SK-N-SH treated with all-trans-retinoic acid at 6 μM for 48 hours (cell line): ENCODE measurements around the gene CHP2.

Source experiments
- ATAC-seq: fragments of 200-7000 bp; cut with Tn5 transposase; 3 replicates; pipeline ENCODE4 v1.9.1; 2020; ENCODE audit warnings: mild to moderate bottlenecking, moderate library complexity
- ARNTL ChIP-seq: fragments of 450-650 bp; formaldehyde crosslinking; IDR thresholded peaks from 2 replicates; pipeline ENCODE4 v1.5.0; 2020; ENCODE audit warnings: low read depth, mild to moderate bottlenecking, moderate library complexity, borderline replicate concordance
- BACH2 ChIP-seq: fragments of 250-450 bp; sonication (Bioruptor Pico); IDR thresholded peaks from 2 replicates; pipeline ENCODE4 v1.9.0; 2021; ENCODE audit warnings: mild to moderate bottlenecking, borderline replicate concordance
- CSDC2 ChIP-seq: fragments of 250-450 bp; sonication (Bioruptor Pico); IDR thresholded peaks from 2 replicates; pipeline ENCODE4 v1.5.0; 2020; ENCODE audit warnings: mild to moderate bottlenecking, moderate library complexity
- ESRRG ChIP-seq: fragments of 250-450 bp; sonication (Bioruptor Pico); IDR thresholded peaks from 2 replicates; pipeline ENCODE4 v1.6.1; 2021; ENCODE audit warnings: mild to moderate bottlenecking
- GLIS3 ChIP-seq: fragments of 250-450 bp; sonication (Bioruptor Pico); IDR thresholded peaks from 2 replicates; pipeline ENCODE4 v1.5.0; 2020; ENCODE audit warnings: mild to moderate bottlenecking, moderate library complexity
- ISL1 ChIP-seq: fragments of 250-450 bp; sonication (Bioruptor Pico); IDR thresholded peaks from 2 replicates; pipeline ENCODE4 v2.1.2; 2022; ENCODE audit warnings: mild to moderate bottlenecking, moderate library complexity
- OSR1 ChIP-seq: fragments of 250-450 bp; sonication (Bioruptor Pico); IDR thresholded peaks from 2 replicates; pipeline ENCODE4 v1.8.0; 2022; ENCODE audit warnings: moderate library complexity, mild to moderate bottlenecking, inconsistent platforms
- RARB ChIP-seq: fragments of 250-450 bp; sonication (Bioruptor Pico); IDR thresholded peaks from 2 replicates; pipeline ENCODE4 v1.8.0; 2021; ENCODE audit warnings: mild to moderate bottlenecking, moderate library complexity
- SNAI2 ChIP-seq: fragments of 250-450 bp; sonication (Bioruptor Pico); IDR thresholded peaks from 2 replicates; pipeline ENCODE4 v1.5.0; 2020; ENCODE audit warnings: mild to moderate bottlenecking, moderate library complexity
- TCF4 ChIP-seq: fragments of 250-450 bp; sonication (Bioruptor Pico); IDR thresholded peaks from 2 replicates; pipeline ENCODE4 v1.8.0; 2021; ENCODE audit warnings: mild to moderate bottlenecking, moderate library complexity, borderline replicate concordance
- TOX ChIP-seq: fragments of 250-450 bp; sonication (Bioruptor Pico); IDR thresholded peaks from 2 replicates; pipeline ENCODE4 v1.8.0; 2021; ENCODE audit warnings: mild to moderate bottlenecking, moderate library complexity, borderline replicate concordance
- ZC3H10 ChIP-seq: fragments of 250-450 bp; sonication (Bioruptor Pico); IDR thresholded peaks from 2 replicates; pipeline ENCODE4 v1.5.1; 2021; ENCODE audit warnings: mild to moderate bottlenecking, moderate library complexity
- ZFP30 ChIP-seq: fragments of 450-650 bp; formaldehyde crosslinking; IDR thresholded peaks from 2 replicates; pipeline ENCODE4 v1.5.0; 2022; ENCODE audit warnings: mild to moderate bottlenecking, moderate library complexity
- ZNF565 ChIP-seq: fragments of 450-650 bp; formaldehyde crosslinking; conservative IDR thresholded peaks from 2 replicates; pipeline ENCODE4 v1.5.0; 2020; ENCODE audit warnings: low read depth, mild to moderate bottlenecking, moderate library complexity
- ZNF70 ChIP-seq: fragments of 450-650 bp; formaldehyde crosslinking; IDR thresholded peaks from 2 replicates; pipeline ENCODE4 v1.5.0; 2020; ENCODE audit warnings: mild to moderate bottlenecking, moderate library complexity
- ZNF8 ChIP-seq: fragments of 450-650 bp; formaldehyde crosslinking; IDR thresholded peaks from 2 replicates; pipeline ENCODE4 v1.5.0; 2020; ENCODE audit warnings: mild to moderate bottlenecking, moderate library complexity
- TF ChIP-seq, protein P1 (sequence below): fragments of 250-450 bp; sonication (Bioruptor Pico); IDR thresholded peaks from 2 replicates; pipeline ENCODE4 v1.5.1; 2020; ENCODE audit warnings: low read depth, mild to moderate bottlenecking, moderate library complexity
- TF ChIP-seq, protein P2 (sequence below): fragments of 250-450 bp; sonication (Bioruptor Pico); IDR thresholded peaks from 2 replicates; pipeline ENCODE4 v1.8.0; 2021; ENCODE audit warnings: low read depth, mild to moderate bottlenecking, moderate library complexity, borderline replicate concordance
- TF ChIP-seq, protein P3 (sequence below): fragments of 250-450 bp; sonication (Bioruptor Pico); IDR thresholded peaks from 2 replicates; pipeline ENCODE4 v1.8.0; 2020; ENCODE audit warnings: mild to moderate bottlenecking, moderate library complexity, borderline replicate concordance

CHP2 gene

DNA sequence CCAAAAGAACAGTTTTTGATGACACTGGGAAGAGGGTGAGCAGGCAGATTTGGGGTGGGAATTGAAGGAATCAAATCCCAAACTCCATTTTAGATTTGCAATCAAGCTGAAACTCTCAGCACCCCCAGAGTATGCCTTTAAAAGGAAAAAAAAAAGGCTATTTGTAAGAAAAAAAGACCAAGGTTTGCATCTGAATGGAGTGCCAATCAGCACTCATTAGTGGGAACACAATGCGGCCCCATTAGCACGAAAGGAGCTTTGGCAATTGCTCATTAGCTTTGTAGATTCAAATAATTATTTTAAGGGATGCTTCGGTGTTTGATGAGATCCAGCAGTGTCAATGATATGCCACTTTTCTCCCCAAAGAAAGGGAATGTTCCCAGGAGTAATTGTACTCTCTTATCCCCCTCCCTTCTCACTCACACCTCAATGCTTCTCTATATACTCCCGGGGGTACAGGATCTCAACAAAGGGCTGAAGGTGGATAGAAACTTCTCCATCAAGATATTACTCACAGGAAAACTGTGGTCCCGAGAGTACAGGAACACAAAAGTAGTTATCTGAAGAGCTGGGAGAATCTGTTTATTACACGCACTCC lies 32.2 kb downstream of the CHP2 start:
- TF ChIP-seq ESRRG (CRISPR knock-in tag) (no peak), OSR1 (CRISPR knock-in tag) (no peak), CSDC2 (CRISPR knock-in tag) (no peak)
- TF ChIP-seq, all 23 proteins: peak for 0
- ATAC-seq = no peak

DNA sequence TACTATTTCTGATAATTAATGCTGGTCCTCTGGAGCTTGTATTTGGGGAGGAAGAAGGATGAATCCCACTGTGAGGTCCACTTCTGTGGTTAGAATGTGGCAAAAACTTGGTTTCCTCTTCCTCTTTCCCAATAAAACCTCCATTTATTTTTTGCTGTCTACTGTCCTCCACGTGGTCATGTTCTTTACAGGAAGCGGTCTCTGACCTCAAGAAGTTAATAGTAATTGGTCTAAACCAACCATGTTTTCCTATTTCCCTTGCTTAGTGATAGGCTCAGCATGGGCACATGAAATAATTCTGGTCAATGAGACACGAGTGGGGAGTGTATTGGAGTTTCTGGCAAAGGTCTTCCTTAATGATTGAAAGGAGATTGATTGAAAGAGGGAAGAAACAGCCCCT lies 33.9 kb downstream of the CHP2 start:
- ATAC-seq = no peak
- no peak for TF ChIP-seq TOX (CRISPR knock-in tag)
- no peak for TF ChIP-seq CSDC2 (CRISPR knock-in tag)
- no peak for TF ChIP-seq OSR1 (CRISPR knock-in tag)
- no peak for TF ChIP-seq SNAI2 (CRISPR knock-in tag)
- TF ChIP-seq, protein P1, sequence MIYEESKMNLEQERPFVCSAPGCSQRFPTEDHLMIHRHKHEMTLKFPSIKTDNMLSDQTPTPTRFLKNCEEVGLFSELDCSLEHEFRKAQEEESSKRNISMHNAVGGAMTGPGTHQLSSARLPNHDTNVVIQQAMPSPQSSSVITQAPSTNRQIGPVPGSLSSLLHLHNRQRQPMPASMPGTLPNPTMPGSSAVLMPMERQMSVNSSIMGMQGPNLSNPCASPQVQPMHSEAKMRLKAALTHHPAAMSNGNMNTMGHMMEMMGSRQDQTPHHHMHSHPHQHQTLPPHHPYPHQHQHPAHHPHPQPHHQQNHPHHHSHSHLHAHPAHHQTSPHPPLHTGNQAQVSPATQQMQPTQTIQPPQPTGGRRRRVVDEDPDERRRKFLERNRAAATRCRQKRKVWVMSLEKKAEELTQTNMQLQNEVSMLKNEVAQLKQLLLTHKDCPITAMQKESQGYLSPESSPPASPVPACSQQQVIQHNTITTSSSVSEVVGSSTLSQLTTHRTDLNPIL (CRISPR knock-in tag) = no peak
- TF ChIP-seq TCF4 (CRISPR knock-in tag) = no peak
- TF ChIP-seq, protein P2, sequence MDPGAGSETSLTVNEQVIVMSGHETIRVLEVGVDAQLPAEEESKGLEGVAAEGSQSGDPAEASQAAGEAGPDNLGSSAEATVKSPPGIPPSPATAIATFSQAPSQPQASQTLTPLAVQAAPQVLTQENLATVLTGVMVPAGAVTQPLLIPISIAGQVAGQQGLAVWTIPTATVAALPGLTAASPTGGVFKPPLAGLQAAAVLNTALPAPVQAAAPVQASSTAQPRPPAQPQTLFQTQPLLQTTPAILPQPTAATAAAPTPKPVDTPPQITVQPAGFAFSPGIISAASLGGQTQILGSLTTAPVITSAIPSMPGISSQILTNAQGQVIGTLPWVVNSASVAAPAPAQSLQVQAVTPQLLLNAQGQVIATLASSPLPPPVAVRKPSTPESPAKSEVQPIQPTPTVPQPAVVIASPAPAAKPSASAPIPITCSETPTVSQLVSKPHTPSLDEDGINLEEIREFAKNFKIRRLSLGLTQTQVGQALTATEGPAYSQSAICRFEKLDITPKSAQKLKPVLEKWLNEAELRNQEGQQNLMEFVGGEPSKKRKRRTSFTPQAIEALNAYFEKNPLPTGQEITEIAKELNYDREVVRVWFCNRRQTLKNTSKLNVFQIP = no peak
- no peak for TF ChIP-seq ZC3H10 (CRISPR knock-in tag)
- TF ChIP-seq GLIS3 (CRISPR knock-in tag) = no peak
- no peak for TF ChIP-seq BACH2 (CRISPR knock-in tag)

DNA sequence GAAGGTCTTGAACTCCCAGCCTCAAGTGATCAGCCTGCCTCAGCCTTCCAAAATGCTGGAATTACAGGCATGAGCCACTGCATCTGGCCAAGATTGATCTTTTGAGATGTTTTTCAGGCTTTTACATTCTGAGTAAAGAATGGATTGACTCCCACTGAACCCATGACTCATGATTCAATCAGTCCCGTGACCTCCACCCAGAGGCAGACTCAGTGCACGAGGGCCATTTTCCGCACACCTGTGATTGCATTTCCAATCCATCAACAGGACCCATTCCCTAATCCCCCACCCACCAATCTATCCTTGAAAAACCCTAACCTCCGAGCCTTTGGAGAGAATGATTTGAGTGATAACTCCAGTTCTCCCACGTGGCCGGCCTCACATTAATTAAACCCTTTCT lies 40.6 kb downstream of the CHP2 start:
- ATAC-seq = no peak
- TF ChIP-seq ZFP30 (CRISPR knock-in tag) (no peak), ZNF8 (CRISPR knock-in tag) (no peak), ZNF70 (no peak), TOX (CRISPR knock-in tag) (no peak), GLIS3 (CRISPR knock-in tag) (no peak), ZNF565 (CRISPR knock-in tag) (no peak), TCF4 (CRISPR knock-in tag) (no peak), ISL1 (CRISPR knock-in tag) (no peak), RARB (no peak), ESRRG (CRISPR knock-in tag) (no peak), SNAI2 (CRISPR knock-in tag) (no peak), CSDC2 (CRISPR knock-in tag) (no peak), BACH2 (CRISPR knock-in tag) (no peak)
- TF ChIP-seq, protein P1 (CRISPR knock-in tag) = no peak
- TF ChIP-seq, protein P2 = no peak

DNA sequence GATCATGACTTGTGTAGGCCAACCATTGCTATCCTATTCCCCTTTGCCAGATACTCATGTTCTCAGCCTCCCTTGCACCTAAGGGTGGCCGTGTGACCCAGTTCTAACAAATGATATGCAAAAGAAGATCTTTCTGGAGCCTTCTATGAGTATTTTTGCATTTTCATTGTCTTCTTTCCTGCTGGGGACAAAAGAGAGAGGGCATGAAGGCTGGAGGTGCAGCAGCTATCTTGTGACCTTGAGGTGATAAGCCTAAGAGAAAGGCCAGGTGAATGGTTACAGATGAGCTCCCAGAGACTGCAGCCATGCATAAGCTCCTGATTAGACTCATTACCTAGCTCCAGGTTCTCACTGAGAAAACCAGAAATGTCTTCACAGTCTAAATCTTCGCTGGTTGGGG lies 42.1 kb downstream of the CHP2 start:
- no peak for ATAC-seq
- TF ChIP-seq ZNF565 (CRISPR knock-in tag) (no peak), ARNTL (CRISPR knock-in tag) (no peak), CSDC2 (CRISPR knock-in tag) (no peak), TCF4 (CRISPR knock-in tag) (no peak), ZNF8 (CRISPR knock-in tag) (no peak)
- TF ChIP-seq, protein P3, sequence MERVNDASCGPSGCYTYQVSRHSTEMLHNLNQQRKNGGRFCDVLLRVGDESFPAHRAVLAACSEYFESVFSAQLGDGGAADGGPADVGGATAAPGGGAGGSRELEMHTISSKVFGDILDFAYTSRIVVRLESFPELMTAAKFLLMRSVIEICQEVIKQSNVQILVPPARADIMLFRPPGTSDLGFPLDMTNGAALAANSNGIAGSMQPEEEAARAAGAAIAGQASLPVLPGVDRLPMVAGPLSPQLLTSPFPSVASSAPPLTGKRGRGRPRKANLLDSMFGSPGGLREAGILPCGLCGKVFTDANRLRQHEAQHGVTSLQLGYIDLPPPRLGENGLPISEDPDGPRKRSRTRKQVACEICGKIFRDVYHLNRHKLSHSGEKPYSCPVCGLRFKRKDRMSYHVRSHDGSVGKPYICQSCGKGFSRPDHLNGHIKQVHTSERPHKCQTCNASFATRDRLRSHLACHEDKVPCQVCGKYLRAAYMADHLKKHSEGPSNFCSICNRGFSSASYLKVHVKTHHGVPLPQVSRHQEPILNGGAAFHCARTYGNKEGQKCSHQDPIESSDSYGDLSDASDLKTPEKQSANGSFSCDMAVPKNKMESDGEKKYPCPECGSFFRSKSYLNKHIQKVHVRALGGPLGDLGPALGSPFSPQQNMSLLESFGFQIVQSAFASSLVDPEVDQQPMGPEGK (CRISPR knock-in tag) = no peak
- TF ChIP-seq, protein P2 = no peak
